Right atrium auricular region (tissue), 2 donors: Measurements from ENCODE around the gene PLXNA2. TPM values are rescaled to one million over a fixed set of nuclear protein-coding genes. Genes with fewer than 3 reads are reported as not detected.

Experiments
- DNase-seq: peaks from one replicate; pipeline ENCODE4 v3.0.0-alpha.2; 2019; ENCODE audit warnings: low spot score
- H3K27ac ChIP-seq, 2 donors: fragments of 200-600 bp; sonication (generic); 1 replicate in 1 of 2; 2 replicates in 1 of 2; pipeline ENCODE4 v1.5.1; 2016 to 2019
- H3K27me3 ChIP-seq, 2 donors: fragments of 200-600 bp; sonication (generic); one replicate each; pipeline versions ENCODE4 v1.5.1 to v1.6.0; 2017 to 2019
- H3K36me3 ChIP-seq: fragments of 200-600 bp; sonication (generic); one replicate; pipeline ENCODE4 v1.5.1; 2016
- H3K4me1 ChIP-seq, 2 donors: fragments of 200-600 bp; sonication (generic); one replicate each; pipeline versions ENCODE4 v1.5.1 to v1.6.0; 2017 to 2019
- H3K4me3 ChIP-seq, 2 donors: fragments of 200-600 bp; sonication (generic); 1 replicate in 1 of 2; 2 replicates in 1 of 2; pipeline ENCODE4 v1.5.1; 2017 to 2019; ENCODE audit warnings: mild to moderate bottlenecking in 1 of 2, moderate library complexity in 1 of 2
- H3K9me3 ChIP-seq, 2 donors: fragments of 200-600 bp; sonication (generic); one replicate each; pipeline ENCODE4 v1.5.1; 2019
- CTCF ChIP-seq, 2 donors: fragments of 200-600 bp; sonication (generic); IDR thresholded peaks; one replicate each; pipeline ENCODE4 v1.5.1; 2019; ENCODE audit warnings: antibody characterized with exemption in 2 of 2
- total RNA-seq, 2 donors: library from RNA; depleted of rRNA; stranded (reverse); fragments of >200 nt; gene quantifications; one replicate each; pipeline ENCODE4 v1.1.0, GENCODE V29; 2016

PLXNA2 gene
- total RNA-seq, 2 donors from 2014 or later = 10.8 to 23.8 TPM

DNA sequence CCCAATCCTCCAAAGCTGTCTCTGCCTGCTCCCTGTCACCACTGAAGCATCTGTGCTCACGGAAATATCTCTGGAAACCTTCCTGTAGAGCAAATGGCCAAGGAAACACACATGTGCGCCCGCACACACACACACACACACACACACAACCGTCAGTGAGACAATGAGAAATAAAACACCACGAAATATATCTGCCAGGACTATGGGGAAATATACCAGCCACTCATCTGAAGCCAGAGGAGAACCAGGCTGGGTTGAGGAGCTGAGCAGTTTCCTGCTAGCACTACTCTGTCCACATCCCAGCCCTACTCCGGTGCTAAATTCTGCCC lies 25.1 kb upstream of the PLXNA2 start:
- no peak overlapping the region for H3K27ac ChIP-seq

DNA sequence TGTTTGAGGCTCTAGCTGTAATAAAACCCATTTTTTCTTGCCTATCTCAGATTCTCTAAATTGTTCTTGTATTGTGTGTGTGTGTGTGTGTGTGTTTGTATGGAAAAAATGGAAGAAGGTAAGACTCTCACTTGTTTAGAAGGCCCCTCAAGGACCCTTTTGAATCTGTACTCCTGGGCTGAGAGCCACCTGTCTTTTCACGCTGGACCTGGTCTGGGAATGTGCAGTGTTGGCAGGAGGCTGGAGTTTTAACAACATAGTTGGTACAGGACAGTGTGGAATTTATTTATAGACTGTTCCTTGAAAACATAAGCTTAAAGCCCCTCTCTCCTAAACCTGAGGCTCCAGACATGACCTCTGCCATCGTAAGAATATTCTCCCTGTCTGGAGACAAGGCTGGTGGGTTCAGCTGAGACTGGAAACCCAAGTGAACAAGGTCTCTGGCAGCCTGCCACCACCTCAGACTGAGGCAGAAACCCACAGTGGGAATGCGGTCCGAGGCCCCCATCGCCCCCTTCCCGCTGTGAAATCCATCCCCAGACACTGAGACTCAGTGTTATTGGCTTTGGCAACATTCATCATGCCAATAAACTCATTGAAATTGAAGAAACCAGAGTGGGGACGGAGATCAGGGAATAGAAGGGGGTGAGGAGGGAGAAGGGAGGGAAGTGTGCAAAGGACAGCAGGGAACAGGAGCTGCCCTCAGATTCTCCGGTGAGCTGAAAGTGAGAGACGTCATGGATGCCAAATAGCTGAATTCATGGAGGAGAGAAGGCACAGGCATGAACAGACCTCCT lies 24.6 kb upstream of the PLXNA2 start:
- Histone ChIP-seq H3K27ac (no peak overlapping the region), H3K4me1 (peaks cover 0 to 5% of the 10 kb centered on the region in 2 donors)

More for the DNA sequence above, 25.1 kb upstream of the PLXNA2 start:
- H3K36me3 ChIP-seq = no peaks in the 10 kb centered on the region
- DNase-seq = no peak
- H3K27me3 ChIP-seq = no peaks in the 10 kb centered on the region
- H3K4me1 ChIP-seq = peaks cover 0 to 5% of the 10 kb centered on the region in 2 donors
- no peaks in the 10 kb centered on the region for H3K9me3 ChIP-seq
- no peak overlapping the region for H3K4me3 ChIP-seq
- no peak for TF ChIP-seq CTCF (IDR thresholded peaks at IDR 0.05)

DNA sequence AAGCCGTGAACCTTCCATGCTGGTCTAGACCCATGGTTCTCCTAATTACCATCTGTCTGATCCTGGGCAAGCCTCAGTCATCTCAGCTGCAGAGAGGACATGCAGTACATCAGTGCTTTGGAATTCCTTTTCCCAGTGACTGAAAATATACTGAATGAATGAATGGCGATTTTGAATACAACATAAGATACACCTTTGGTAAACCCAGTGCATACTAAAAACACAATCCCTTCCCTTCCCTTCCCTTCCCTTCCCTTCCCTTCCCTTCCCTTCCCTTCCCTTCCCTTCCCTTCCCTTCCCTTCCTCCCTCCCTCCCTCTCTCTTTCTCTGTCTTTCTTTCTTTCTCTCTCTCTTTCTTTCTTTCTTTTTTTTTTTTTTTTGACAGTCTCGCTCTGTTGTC lies 21.3 kb upstream of the PLXNA2 start:
- Histone ChIP-seq H3K4me1 (peaks cover 0 to 5% of the 10 kb centered on the region in 2 donors), H3K27me3 (no peaks in the 10 kb centered on the region), H3K9me3 (peaks cover 0 to 4% of the 10 kb centered on the region in 2 donors), H3K27ac (no peak overlapping the region), H3K4me3 (no peak overlapping the region), H3K36me3 (no peaks in the 10 kb centered on the region)
- no peak for DNase-seq
- TF ChIP-seq CTCF (IDR thresholded peaks at IDR 0.05) = no peak

More for the DNA sequence above, 24.6 kb upstream of the PLXNA2 start:
- no peak overlapping the region for H3K4me3 ChIP-seq
- H3K27me3 ChIP-seq = no peaks in the 10 kb centered on the region
- no peaks in the 10 kb centered on the region for H3K9me3 ChIP-seq
- DNase-seq = no peak
- H3K36me3 ChIP-seq = no peaks in the 10 kb centered on the region
- no peak for TF ChIP-seq CTCF (IDR thresholded peaks at IDR 0.05)

DNA sequence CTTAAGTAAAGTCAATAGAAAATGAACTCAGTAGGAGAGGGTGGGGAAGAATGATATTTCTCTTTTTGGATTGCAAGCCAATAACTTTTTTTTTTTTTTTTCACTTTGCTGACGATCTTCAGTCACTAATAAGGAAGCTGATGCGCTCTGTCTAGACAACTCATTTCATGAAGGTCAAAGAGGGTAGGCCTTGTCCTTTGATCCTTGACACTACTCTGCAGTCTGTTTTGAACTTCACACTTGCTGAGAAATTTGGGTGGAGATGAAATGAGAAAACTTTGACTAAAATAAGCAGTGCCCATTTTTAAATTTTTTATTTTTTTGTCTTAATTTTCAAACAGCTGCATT lies 20.9 kb upstream of the PLXNA2 start:
- H3K27ac ChIP-seq = peak overlapping the region in 1 of 2 donors; percentile 40
- H3K4me3 ChIP-seq = no peak overlapping the region
- TF ChIP-seq CTCF (IDR thresholded peaks at IDR 0.05) = no peak
- peaks cover 0 to 8% of the 10 kb centered on the region in 2 donors for H3K9me3 ChIP-seq
- H3K4me1 ChIP-seq = peaks cover 0 to 5% of the 10 kb centered on the region in 2 donors
- no peaks in the 10 kb centered on the region for H3K36me3 ChIP-seq
- H3K27me3 ChIP-seq = no peaks in the 10 kb centered on the region
- DNase-seq = no peak

DNA sequence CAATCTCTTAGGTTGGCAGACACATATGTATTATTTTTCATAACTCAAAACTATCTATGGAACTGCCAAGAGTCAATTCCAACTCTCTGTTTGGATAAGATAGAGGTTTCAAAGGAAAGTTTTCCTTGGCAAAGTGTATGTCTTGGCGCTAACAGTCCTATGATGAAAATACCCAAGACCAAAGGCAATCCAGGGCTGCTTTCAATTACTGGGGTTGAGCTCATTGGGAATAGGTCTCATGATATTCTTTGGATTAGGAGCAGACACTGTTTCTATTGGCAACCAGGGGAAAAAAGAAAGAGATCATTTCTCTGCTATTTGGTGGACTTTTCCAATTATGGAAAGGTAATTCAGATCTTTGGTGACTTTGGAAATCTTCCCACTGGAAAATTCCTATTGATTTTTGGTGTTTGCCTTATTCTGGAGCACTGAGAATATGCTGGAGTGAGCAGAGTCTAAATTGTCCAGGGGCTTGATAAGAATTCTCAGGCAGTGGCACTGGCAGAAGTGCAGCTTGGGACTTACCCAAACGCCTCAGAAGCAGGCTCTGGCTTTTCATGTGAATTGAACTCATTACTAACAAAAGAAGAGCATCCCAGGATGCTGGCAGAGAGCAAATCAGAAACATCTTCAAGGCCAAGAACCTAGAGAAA lies 20.4 kb upstream of the PLXNA2 start:
- H3K36me3 ChIP-seq = no peaks in the 10 kb centered on the region
- TF ChIP-seq CTCF (IDR thresholded peaks at IDR 0.05) = no peak
- DNase-seq = no peak
- peak overlapping the region in 1 of 2 donors; percentile 40 for H3K27ac ChIP-seq
- H3K9me3 ChIP-seq = peaks cover 0 to 10% of the 10 kb centered on the region in 2 donors
- H3K4me1 ChIP-seq = peaks cover 0 to 5% of the 10 kb centered on the region in 2 donors
- H3K4me3 ChIP-seq = no peak overlapping the region
- H3K27me3 ChIP-seq = no peaks in the 10 kb centered on the region
